ENCODE results near the gene SLX4.
A peak's percentile ranks its signal among the peaks of the same experiment; 100 is the strongest.
"Not testable (repeated sequence)": the region's sequence is repeated elsewhere in the genome, so short reads cannot be mapped to it uniquely, and the experiment has no call there.

SLX4 gene
- 20.8 to 51.8 (median 34.6) reads per million in 4 experiments for total RNA-seq

- peak; percentile 84 for DNase-seq
Measured at GRCh38 chr16:3611146-3611975, at the start of gene SLX4. Gene SLX4, minus strand, starts transcription at chr16:3611606. Its CDS starts 2,642 bp downstream, at chr16:3608964.

GRCh38 chr16:3659251-3659650, 47.8 kb upstream of the SLX4 start:
- DNase-seq, result no peak

- DNase-seq, result no peak
Measured at GRCh38 chr16:3656491-3657468, 45.4 kb upstream of the SLX4 start.

- DNase-seq, result not testable (repeated sequence)
Measured at GRCh38 chr16:3656160-3656490, 44.7 kb upstream of the SLX4 start.

- DNase-seq, result no peak
Measured at GRCh38 chr16:3655396-3656159, 44.2 kb upstream of the SLX4 start.

GRCh38 chr16:3655030-3655395, 43.6 kb upstream of the SLX4 start:
- no peak for DNase-seq

- DNase-seq, result peak; percentile 18
Measured at GRCh38 chr16:3654249-3654991, 43.0 kb upstream of the SLX4 start, which contains the start of gene DNASE1. Gene DNASE1, plus strand, starts transcription at chr16:3654691. Its CDS starts 683 bp downstream, at chr16:3655374.

- no peak for DNase-seq
Measured at GRCh38 chr16:3652373-3653195, 41.2 kb upstream of the SLX4 start.

GRCh38 chr16:3651461-3652372, 40.3 kb upstream of the SLX4 start:
- DNase-seq, result no peak

GRCh38 chr16:3650631-3651265, 39.3 kb upstream of the SLX4 start:
- no peak for DNase-seq

- DNase-seq, result no peak
Measured at GRCh38 chr16:3646348-3646920, 35.0 kb upstream of the SLX4 start.

GRCh38 chr16:3645504-3646347, 34.3 kb upstream of the SLX4 start:
- no peak for DNase-seq

GRCh38 chr16:3645108-3645503, 33.7 kb upstream of the SLX4 start:
- DNase-seq, result no peak

GRCh38 chr16:3643095-3643730, 31.8 kb upstream of the SLX4 start:
- no peak for DNase-seq

GRCh38 chr16:3642397-3643094, 31.1 kb upstream of the SLX4 start:
- no peak for DNase-seq

- no peak for DNase-seq
Measured at GRCh38 chr16:3641801-3642396, 30.5 kb upstream of the SLX4 start.
